Mesothelial cell of epicardium (in vitro differentiated cells): ENCODE results near the gene EML1. TPM values are rescaled to one million over a fixed set of nuclear protein-coding genes. Genes with fewer than 3 reads are reported as not detected.
A peak's percentile ranks its signal among the peaks of the same experiment; 100 is the strongest.

Experiments used
- DNase-seq, 2 experiments: peaks; one replicate each; pipeline ENCODE4 v3.0.0; 2021; ENCODE audit warnings: low spot score in 2 of 2; ENCODE audit not compliant: unreplicated experiment in 2 of 2
- H3K27ac Mint-ChIP-seq: 2 replicates; pipeline ENCODE4 v1.8.0; 2021; ENCODE audit warnings: mixed read lengths
- H3K27me3 Mint-ChIP-seq: 2 replicates; pipeline ENCODE4 v1.8.0; 2021; ENCODE audit warnings: low read depth, mixed read lengths
- H3K36me3 Mint-ChIP-seq: 2 replicates; pipeline ENCODE4 v1.8.0; 2021; ENCODE audit warnings: mixed read lengths
- H3K4me1 Mint-ChIP-seq: 2 replicates; pipeline ENCODE4 v1.8.0; 2021; ENCODE audit warnings: mixed read lengths
- H3K4me3 Mint-ChIP-seq: 2 replicates; pipeline ENCODE4 v1.8.0; 2021; ENCODE audit warnings: mild to moderate bottlenecking, moderate library complexity, mixed read lengths
- H3K9me3 Mint-ChIP-seq: 2 replicates; pipeline ENCODE4 v1.8.0; 2021; ENCODE audit warnings: mixed read lengths
- CTCF ChIP-seq: fragments of 200-600 bp; sonication (generic); IDR thresholded peaks from one replicate; pipeline ENCODE4 v1.5.0; 2021; ENCODE audit warnings: antibody characterized with exemption; ENCODE audit not compliant: unreplicated experiment
- total RNA-seq: library from RNA; stranded (reverse); gene quantifications from 3 replicates; pipeline ENCODE4 v1.2.1, GENCODE V29; 2021

EML1 gene
- total RNA-seq, 1 donor from 2014 or later: 18.9 TPM

DNA sequence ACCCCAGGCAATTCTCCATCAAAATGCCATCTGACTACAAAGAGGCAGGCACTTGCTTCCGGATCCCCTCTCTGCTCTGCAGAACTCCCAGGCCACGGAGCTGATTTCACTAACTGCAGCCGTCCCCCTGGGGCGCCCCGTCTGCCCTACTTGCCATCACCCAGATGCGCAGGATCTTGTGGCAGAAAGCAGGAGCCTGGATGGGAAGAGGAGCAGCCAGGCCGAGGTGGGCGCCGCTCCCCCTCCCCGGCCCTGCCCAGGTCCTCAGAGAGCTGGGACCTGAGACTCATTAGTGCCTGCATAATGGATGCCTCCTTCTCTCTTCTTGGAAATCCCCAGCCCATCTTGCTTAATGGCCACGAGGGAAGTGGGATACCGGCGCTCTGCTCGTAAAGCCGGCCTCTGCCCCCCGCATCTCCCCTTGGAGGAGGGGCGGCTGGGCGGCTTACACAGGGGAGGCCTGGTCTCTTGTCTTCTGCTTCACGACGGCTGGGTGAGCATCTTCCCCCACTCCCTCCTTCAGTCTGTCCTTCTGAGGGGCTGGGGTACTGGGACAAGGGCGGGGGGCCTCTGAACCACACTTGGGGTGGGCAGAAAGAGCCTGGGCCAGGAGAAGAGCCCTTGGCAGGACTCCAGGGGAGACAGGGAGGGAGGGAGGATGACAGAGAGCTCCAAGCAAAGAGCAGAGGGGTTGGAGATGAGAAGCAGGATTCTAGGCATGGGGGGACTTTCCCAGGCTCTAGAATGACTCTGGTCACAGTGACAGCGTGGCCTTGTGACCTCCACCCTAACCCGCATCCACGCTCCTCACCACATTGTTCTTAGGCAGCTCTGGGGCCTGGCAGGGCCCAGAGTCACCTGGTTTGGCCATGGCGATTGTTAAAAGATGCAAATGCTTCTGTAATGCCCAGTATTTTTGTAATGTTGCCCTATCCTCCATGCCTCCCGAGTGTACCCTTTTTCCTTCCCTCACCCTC lies 19.4 kb upstream of the EML1 start:
- no peak overlapping the region for H3K27ac Mint-ChIP-seq
- no peak for DNase-seq
- no peak overlapping the region for H3K4me3 Mint-ChIP-seq
- peaks cover 19% of the 10 kb centered on the region for H3K9me3 Mint-ChIP-seq
- H3K27me3 Mint-ChIP-seq: peaks cover 28% of the 10 kb centered on the region
- H3K36me3 Mint-ChIP-seq: no peaks in the 10 kb centered on the region
- H3K4me1 Mint-ChIP-seq: peaks cover 26% of the 10 kb centered on the region
- no peak for TF ChIP-seq CTCF

DNA sequence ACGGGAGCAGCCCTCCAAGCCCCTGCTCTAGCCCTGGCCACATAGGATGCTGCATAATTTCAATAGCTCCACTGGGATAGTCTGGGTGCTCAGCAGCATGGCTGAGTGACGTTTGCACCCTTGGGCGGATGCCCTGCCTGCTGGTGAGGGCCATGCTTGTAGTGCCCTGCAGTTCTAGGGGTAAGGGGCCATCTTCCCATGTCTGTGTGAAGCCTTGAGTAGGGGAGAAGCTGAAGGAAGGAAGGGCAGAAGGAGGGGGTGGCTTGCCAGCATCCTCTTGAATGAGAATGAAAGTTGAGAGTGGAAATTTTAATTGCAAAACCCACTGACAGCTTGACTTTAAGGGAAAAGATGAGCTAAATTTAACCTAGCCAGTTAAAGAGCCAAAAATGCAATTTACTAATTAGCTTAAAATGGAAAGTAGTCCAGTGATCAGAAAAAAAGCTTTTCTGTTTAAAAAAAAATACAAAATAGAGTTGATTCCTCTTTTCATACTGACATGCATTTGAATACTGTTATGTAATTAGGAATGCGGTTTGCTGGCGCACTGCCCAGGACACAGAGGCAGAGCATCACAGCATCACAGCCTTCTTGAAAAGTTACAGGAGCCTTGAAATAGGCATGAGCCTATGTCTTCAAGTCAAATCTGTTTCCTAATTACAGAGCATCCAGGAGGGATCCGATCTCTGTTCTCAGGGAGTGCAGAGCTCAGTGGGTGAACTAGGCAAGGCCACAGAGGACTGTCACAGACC lies 18.5 kb upstream of the EML1 start:
- peaks cover 34% of the 10 kb centered on the region for H3K27me3 Mint-ChIP-seq
- no peak overlapping the region for H3K27ac Mint-ChIP-seq
- peaks cover 28% of the 10 kb centered on the region for H3K9me3 Mint-ChIP-seq
- TF ChIP-seq CTCF: no peak
- H3K36me3 Mint-ChIP-seq: peaks cover 3% of the 10 kb centered on the region
- no peak overlapping the region for H3K4me3 Mint-ChIP-seq
- DNase-seq: peak in 1 of 2 experiments; percentile 68
- H3K4me1 Mint-ChIP-seq: peaks cover 26% of the 10 kb centered on the region

GRCh38 chr14:99775351-99775750 lies 17.9 kb upstream of the EML1 start:
- Mint-ChIP-seq H3K27ac (no peak overlapping the region), H3K4me3 (no peak overlapping the region), H3K4me1 (peaks cover 26% of the 10 kb centered on the region), H3K9me3 (peaks cover 22% of the 10 kb centered on the region), H3K36me3 (peaks cover 3% of the 10 kb centered on the region), H3K27me3 (peaks cover 32% of the 10 kb centered on the region)
- no peak for DNase-seq
- no peak for TF ChIP-seq CTCF

GRCh38 chr14:99777951-99778350 lies 15.3 kb upstream of the EML1 start:
- no peak for TF ChIP-seq CTCF
- Mint-ChIP-seq H3K27me3 (peaks cover 39% of the 10 kb centered on the region), H3K4me3 (no peak overlapping the region), H3K36me3 (peaks cover 3% of the 10 kb centered on the region), H3K4me1 (peaks cover 23% of the 10 kb centered on the region), H3K9me3 (peaks cover 17% of the 10 kb centered on the region), H3K27ac (no peak overlapping the region)
- DNase-seq: no peak

- Mint-ChIP-seq H3K36me3 (peaks cover 3% of the 10 kb centered on the region), H3K4me3 (no peak overlapping the region), H3K4me1 (peaks cover 10% of the 10 kb centered on the region), H3K27me3 (peaks cover 39% of the 10 kb centered on the region), H3K27ac (no peak overlapping the region), H3K9me3 (peaks cover 17% of the 10 kb centered on the region)
- TF ChIP-seq CTCF: no peak
- DNase-seq: no peak
These were observed 13.5 kb upstream of the EML1 start for GRCh38 chr14:99779751-99780150.
